Measurements from ENCODE around the gene TSPYL2. TPM values are rescaled to one million over a fixed set of nuclear protein-coding genes. Genes with fewer than 3 reads are reported as not detected.

The TSPYL2 gene
- polyA plus RNA-seq, 4 donors: 6.7 to 20.7 (median 12.3) TPM

- no peaks in the 10 kb centered on the region for H3K9me3 ChIP-seq (ENCODE audit: control insufficient read depth in 2 of 2, insufficient read depth in 1 of 2, low read depth in 1 of 2, low read length in 1 of 2)
- H3K27me3 ChIP-seq (ENCODE audit: control insufficient read depth in 3 of 3, insufficient read depth in 3 of 3, low read length in 3 of 3): no peaks in the 10 kb centered on the region
- DNase-seq (no peak), FAIRE-seq (no peak)
- peaks cover 0 to 19% (median 4%) of the 10 kb centered on the region in 3 donors for H3K36me3 ChIP-seq (ENCODE audit: control insufficient read depth in 3 of 3, insufficient read depth in 2 of 3, low read depth in 1 of 3, low read length in 3 of 3)
- no peaks in the 10 kb centered on the region for H3K4me1 ChIP-seq (ENCODE audit: control insufficient read depth in 3 of 3, insufficient read depth in 2 of 3, low read depth in 1 of 3, low read length in 2 of 3)
- 89 to 93% (median 91%) methylated on average over 5 to 9 of the region's 9 CpGs for WGBS, 3 donors
- no peak overlapping the region for H3K27ac ChIP-seq (ENCODE audit: low read depth in 1 of 3, low read length in 2 of 3)
- H3K4me3 ChIP-seq (ENCODE audit: low read depth in 1 of 3, low read length in 3 of 3): no peak overlapping the region
These were observed 2.7 kb downstream of the TSPYL2 start for GRCh38 chrX:53084863-53085262.

- H3K4me1 ChIP-seq (ENCODE audit: control insufficient read depth in 3 of 3, insufficient read depth in 2 of 3, low read depth in 1 of 3, low read length in 2 of 3): no peaks in the 10 kb centered on the region
- DNase-seq (no peak), FAIRE-seq (no peak)
- H3K27ac ChIP-seq (ENCODE audit: low read depth in 1 of 3, low read length in 2 of 3): peak overlapping the region in 1 of 3 donors; percentile 28
- H3K9me3 ChIP-seq (ENCODE audit: control insufficient read depth in 2 of 2, insufficient read depth in 1 of 2, low read depth in 1 of 2, low read length in 1 of 2): no peaks in the 10 kb centered on the region
- H3K4me3 ChIP-seq (ENCODE audit: low read depth in 1 of 3, low read length in 3 of 3): no peak overlapping the region
- peaks cover 0 to 19% (median 4%) of the 10 kb centered on the region in 3 donors for H3K36me3 ChIP-seq (ENCODE audit: control insufficient read depth in 3 of 3, insufficient read depth in 2 of 3, low read depth in 1 of 3, low read length in 3 of 3)
- no peaks in the 10 kb centered on the region for H3K27me3 ChIP-seq (ENCODE audit: control insufficient read depth in 3 of 3, insufficient read depth in 3 of 3, low read length in 3 of 3)
- WGBS, 3 donors: 83% methylated on average over 17 of the region's 17 CpGs
These were observed 3.6 kb downstream of the TSPYL2 start for GRCh38 chrX:53085661-53086229.

GRCh38 chrX:53086464-53086863 lies 4.3 kb downstream of the TSPYL2 start:
- WGBS, 3 donors: 15 to 44% (median 29%) methylated on average over 6 of the region's 6 CpGs
- peaks cover 0 to 19% (median 4%) of the 10 kb centered on the region in 3 donors for H3K36me3 ChIP-seq (ENCODE audit: control insufficient read depth in 3 of 3, insufficient read depth in 2 of 3, low read depth in 1 of 3, low read length in 3 of 3)
- no peaks in the 10 kb centered on the region for H3K4me1 ChIP-seq (ENCODE audit: control insufficient read depth in 3 of 3, insufficient read depth in 2 of 3, low read depth in 1 of 3, low read length in 2 of 3)
- H3K9me3 ChIP-seq (ENCODE audit: control insufficient read depth in 2 of 2, insufficient read depth in 1 of 2, low read depth in 1 of 2, low read length in 1 of 2): no peaks in the 10 kb centered on the region
- DNase-seq: peak in 1 of 2 donors; percentile 86
- no peaks in the 10 kb centered on the region for H3K27me3 ChIP-seq (ENCODE audit: control insufficient read depth in 3 of 3, insufficient read depth in 3 of 3, low read length in 3 of 3)
- H3K27ac ChIP-seq (ENCODE audit: low read depth in 1 of 3, low read length in 2 of 3): peak overlapping the region in 1 of 3 donors; percentile 44
- H3K4me3 ChIP-seq (ENCODE audit: low read depth in 1 of 3, low read length in 3 of 3): no peak overlapping the region
- FAIRE-seq: no peak

- 72 to 88% (median 79%) methylated on average over 3 of the region's 3 CpGs for WGBS, 3 donors
- no peak overlapping the region for H3K4me3 ChIP-seq (ENCODE audit: low read depth in 1 of 3, low read length in 3 of 3)
- H3K27ac ChIP-seq (ENCODE audit: low read depth in 1 of 3, low read length in 2 of 3): peak overlapping the region in 1 of 3 donors; percentile 96
- no peak for DNase-seq
- H3K36me3 ChIP-seq (ENCODE audit: control insufficient read depth in 3 of 3, insufficient read depth in 2 of 3, low read depth in 1 of 3, low read length in 3 of 3): peaks cover 0 to 19% (median 4%) of the 10 kb centered on the region in 3 donors
- no peak for FAIRE-seq
- no peaks in the 10 kb centered on the region for H3K27me3 ChIP-seq (ENCODE audit: control insufficient read depth in 3 of 3, insufficient read depth in 3 of 3, low read length in 3 of 3)
- no peaks in the 10 kb centered on the region for H3K4me1 ChIP-seq (ENCODE audit: control insufficient read depth in 3 of 3, insufficient read depth in 2 of 3, low read depth in 1 of 3, low read length in 2 of 3)
- H3K9me3 ChIP-seq (ENCODE audit: control insufficient read depth in 2 of 2, insufficient read depth in 1 of 2, low read depth in 1 of 2, low read length in 1 of 2): no peaks in the 10 kb centered on the region
These were observed 5.2 kb downstream of the TSPYL2 start for GRCh38 chrX:53087388-53087831.

GRCh38 chrX:53088136-53088974 lies 6.2 kb downstream of the TSPYL2 start:
- FAIRE-seq (no peak), DNase-seq (peak; percentile 81 to 84)
- H3K27ac ChIP-seq (ENCODE audit: low read depth in 1 of 3, low read length in 2 of 3): peak overlapping the region; percentile 66 to 96 (median 82)
- peak overlapping the region in 2 of 3 donors; percentile 2 to 60 for H3K4me3 ChIP-seq (ENCODE audit: low read depth in 1 of 3, low read length in 3 of 3)
- H3K27me3 ChIP-seq (ENCODE audit: control insufficient read depth in 3 of 3, insufficient read depth in 3 of 3, low read length in 3 of 3): no peaks in the 10 kb centered on the region
- H3K36me3 ChIP-seq (ENCODE audit: control insufficient read depth in 3 of 3, insufficient read depth in 2 of 3, low read depth in 1 of 3, low read length in 3 of 3): peaks cover 0 to 19% (median 4%) of the 10 kb centered on the region in 3 donors
- H3K9me3 ChIP-seq (ENCODE audit: control insufficient read depth in 2 of 2, insufficient read depth in 1 of 2, low read depth in 1 of 2, low read length in 1 of 2): no peaks in the 10 kb centered on the region
- H3K4me1 ChIP-seq (ENCODE audit: control insufficient read depth in 3 of 3, insufficient read depth in 2 of 3, low read depth in 1 of 3, low read length in 2 of 3): no peaks in the 10 kb centered on the region
- WGBS, 3 donors: 24 to 52% (median 26%) methylated on average over 32 to 51 of the region's 51 CpGs

GRCh38 chrX:53089224-53089842 lies 7.2 kb downstream of the TSPYL2 start:
- H3K27ac ChIP-seq (ENCODE audit: low read depth in 1 of 3, low read length in 2 of 3): peak overlapping the region; percentile 66 to 96 (median 82)

GRCh38 chrX:53089925-53090324 lies 7.8 kb downstream of the TSPYL2 start:
- FAIRE-seq (no peak), DNase-seq (no peak)
- 33 to 63% (median 62%) methylated on average over 2 of the region's 2 CpGs for WGBS, 3 donors
- Histone ChIP-seq H3K27ac (ENCODE audit: low read depth in 1 of 3, low read length in 2 of 3) (no peak overlapping the region), H3K4me1 (ENCODE audit: control insufficient read depth in 3 of 3, insufficient read depth in 2 of 3, low read depth in 1 of 3, low read length in 2 of 3) (no peaks in the 10 kb centered on the region), H3K9me3 (ENCODE audit: control insufficient read depth in 2 of 2, insufficient read depth in 1 of 2, low read depth in 1 of 2, low read length in 1 of 2) (no peaks in the 10 kb centered on the region), H3K27me3 (ENCODE audit: control insufficient read depth in 3 of 3, insufficient read depth in 3 of 3, low read length in 3 of 3) (no peaks in the 10 kb centered on the region), H3K4me3 (ENCODE audit: low read depth in 1 of 3, low read length in 3 of 3) (no peak overlapping the region), H3K36me3 (ENCODE audit: control insufficient read depth in 3 of 3, insufficient read depth in 2 of 3, low read depth in 1 of 3, low read length in 3 of 3) (peaks cover 0 to 12% (median 3%) of the 10 kb centered on the region in 3 donors)

More at GRCh38 chrX:53089224-53089842, 7.2 kb downstream of the TSPYL2 start:
- no peaks in the 10 kb centered on the region for H3K9me3 ChIP-seq (ENCODE audit: control insufficient read depth in 2 of 2, insufficient read depth in 1 of 2, low read depth in 1 of 2, low read length in 1 of 2)
- peaks cover 0 to 18% (median 4%) of the 10 kb centered on the region in 3 donors for H3K36me3 ChIP-seq (ENCODE audit: control insufficient read depth in 3 of 3, insufficient read depth in 2 of 3, low read depth in 1 of 3, low read length in 3 of 3)
- no peaks in the 10 kb centered on the region for H3K4me1 ChIP-seq (ENCODE audit: control insufficient read depth in 3 of 3, insufficient read depth in 2 of 3, low read depth in 1 of 3, low read length in 2 of 3)
- no peaks in the 10 kb centered on the region for H3K27me3 ChIP-seq (ENCODE audit: control insufficient read depth in 3 of 3, insufficient read depth in 3 of 3, low read length in 3 of 3)
- FAIRE-seq: peak; percentile 94
- H3K4me3 ChIP-seq (ENCODE audit: low read depth in 1 of 3, low read length in 3 of 3): peak overlapping the region in 1 of 3 donors; percentile 60
- 8 to 20% (median 11%) methylated on average over 11 of the region's 11 CpGs for WGBS, 3 donors
- DNase-seq: peak; percentile 55 to 56

- Histone ChIP-seq H3K27me3 (ENCODE audit: control insufficient read depth in 3 of 3, insufficient read depth in 3 of 3, low read length in 3 of 3) (no peaks in the 10 kb centered on the region), H3K9me3 (ENCODE audit: control insufficient read depth in 2 of 2, insufficient read depth in 1 of 2, low read depth in 1 of 2, low read length in 1 of 2) (no peaks in the 10 kb centered on the region), H3K4me3 (ENCODE audit: low read depth in 1 of 3, low read length in 3 of 3) (no peak overlapping the region), H3K36me3 (ENCODE audit: control insufficient read depth in 3 of 3, insufficient read depth in 2 of 3, low read depth in 1 of 3, low read length in 3 of 3) (peaks cover 0 to 8% (median 0%) of the 10 kb centered on the region in 3 donors), H3K27ac (ENCODE audit: low read depth in 1 of 3, low read length in 2 of 3) (no peak overlapping the region), H3K4me1 (ENCODE audit: control insufficient read depth in 3 of 3, insufficient read depth in 2 of 3, low read depth in 1 of 3, low read length in 2 of 3) (no peaks in the 10 kb centered on the region)
- 72 to 96% (median 90%) methylated on average over 1 to 2 of the region's 2 CpGs for WGBS, 3 donors
- DNase-seq: no peak
- FAIRE-seq: no peak
These were observed 9.2 kb downstream of the TSPYL2 start for GRCh38 chrX:53091354-53091753.
